K562 (cell line): ENCODE data around the gene LCN15. TPM values are rescaled to one million over a fixed set of nuclear protein-coding genes. Genes with fewer than 3 reads are reported as not detected.
A peak's percentile ranks its signal among the peaks of the same experiment; 100 is the strongest.

Experiments
- ATAC-seq: fragments of 200-7000 bp; cut with Tn5 transposase; 3 replicates; pipeline ENCODE4 v1.9.1; 2020; ENCODE audit warnings: moderate library complexity
- BruUV-seq: library from RNA; stranded (reverse); fragments of 400-500 nt; replicated peaks from 2 replicates; lab custom pipeline; 2021; lab: Mats Ljungman, UMichigan
- CTCF ChIA-PET: fragments of 300-600 bp; formaldehyde crosslinking; extraction: SDS; loops from one replicate; lab custom pipeline; 2021; ENCODE audit warnings: low intra/inter-chr PET ratio; lab: Yijun Ruan, JAX
- POLR2A ChIA-PET: fragments of 300-600, 350-650 bp; sonication (Branson Sonifier 250); formaldehyde crosslinking; extraction: SDS; loops from one replicate; lab custom pipeline; 2021; ENCODE audit warnings: antibody characterized with exemption, inconsistent platforms; lab: Yijun Ruan, JAX
- DNase-seq, 4 experiments: peaks; one replicate each; pipeline versions ENCODE4 v3.0.0 to v3.0.0-alpha.2; 2011 to 2018; ENCODE audit warnings: low spot score in 3 of 4, mixed read lengths in 3 of 4; ENCODE audit errors: extremely low read depth in 1 of 4
- FAIRE-seq: peaks from 2 replicates; lab custom pipeline; 2011; peaks lifted over from hg19 to GRCh38; lab: Jason Lieb, UNC
- H2AFZ ChIP-seq: 2 replicates; pipeline ENCODE4 v1.6.0; 2011; ENCODE audit warnings: low read depth, low read length, control low read depth, inconsistent platforms
- H3K27ac ChIP-seq: fragments of 200-600 bp; 3 replicates; pipeline ENCODE4 v1.8.0; 2011; ENCODE audit warnings: low read depth, mild to moderate bottlenecking, control low read depth, inconsistent platforms, low read length, moderate library complexity, mixed read lengths; ENCODE audit errors: extremely low read depth
- H3K27me3 ChIP-seq, 2 experiments: fragments of 300-600 bp in 1 of 2; 2 replicates in 1 of 2; 3 replicates in 1 of 2; pipeline versions ENCODE4 v1.6.0 to v1.8.0; 2011; ENCODE audit warnings: inconsistent platforms in 2 of 2, low read length in 2 of 2, mild to moderate bottlenecking in 1 of 2, mixed read lengths in 1 of 2, moderate library complexity in 1 of 2; ENCODE audit not compliant: control insufficient read depth in 2 of 2, insufficient read depth in 2 of 2
- H3K36me3 ChIP-seq: fragments of 300-600 bp; 3 replicates; pipeline ENCODE4 v1.8.0; 2011; ENCODE audit warnings: mild to moderate bottlenecking, low read length, inconsistent platforms; ENCODE audit not compliant: control insufficient read depth, insufficient read depth
- H3K4me1 ChIP-seq, 2 experiments: fragments of 200-600 bp in 1 of 2; replicated peaks in 1 of 2; 2 replicates in 1 of 2; 3 replicates in 1 of 2; pipeline versions ENCODE4 v1.5.1 to v1.8.0; 2011; ENCODE audit warnings: inconsistent platforms in 2 of 2, low read length in 2 of 2, mild to moderate bottlenecking in 1 of 2, mixed read lengths in 1 of 2, moderate library complexity in 1 of 2; ENCODE audit not compliant: control insufficient read depth in 2 of 2, insufficient read depth in 2 of 2
- H3K4me2 ChIP-seq: 2 replicates; pipeline ENCODE4 v1.6.1; 2011; ENCODE audit warnings: low read length, control low read depth, inconsistent platforms, mixed read lengths; ENCODE audit not compliant: insufficient read depth
- H3K4me3 ChIP-seq: fragments of 200-600 bp; sonication (generic), shearing (Covaris generic); 2 replicates; pipeline ENCODE4 v1.5.1; 2016; ENCODE audit warnings: control low read depth, inconsistent platforms
- H3K79me2 ChIP-seq: fragments of 200-600 bp; 3 replicates; pipeline ENCODE4 v1.8.0; 2011; ENCODE audit warnings: low read length, inconsistent platforms; ENCODE audit not compliant: control insufficient read depth, insufficient read depth
- H3K9ac ChIP-seq, 2 experiments: 2 replicates each; pipeline versions ENCODE4 v1.6.0 to v1.6.1; 2011; ENCODE audit warnings: low read depth in 2 of 2, low read length in 2 of 2, control low read depth in 1 of 2, inconsistent platforms in 1 of 2, mild to moderate bottlenecking in 1 of 2, mixed read lengths in 1 of 2; ENCODE audit not compliant: insufficient read depth in 1 of 2
- H3K9me1 ChIP-seq: one replicate; pipeline ENCODE4 v1.6.0; 2011; ENCODE audit warnings: inconsistent platforms, mild to moderate bottlenecking, low read length, moderate library complexity; ENCODE audit not compliant: control insufficient read depth, insufficient read depth
- H3K9me3 ChIP-seq: replicated peaks from 2 replicates; pipeline ENCODE4 v1.5.1; 2011; ENCODE audit warnings: low read depth, low read length, inconsistent platforms; ENCODE audit not compliant: control insufficient read depth, insufficient read depth
- H4K20me1 ChIP-seq: replicated peaks from 2 replicates; pipeline ENCODE4 v1.6.1; 2011; ENCODE audit warnings: low read length, inconsistent platforms, mixed read lengths; ENCODE audit not compliant: control insufficient read depth, insufficient read depth
- HMGN3 ChIP-seq: IDR thresholded peaks from 2 replicates; pipeline ENCODE4 v1.6.1; 2011; ENCODE audit warnings: borderline replicate concordance, low read depth, mild to moderate bottlenecking, mixed read lengths, low read length; ENCODE audit not compliant: insufficient read length; ENCODE audit errors: extremely low read depth
- HOMEZ ChIP-seq: fragments of 250-450 bp; sonication (Bioruptor Pico); IDR thresholded peaks from 2 replicates; pipeline ENCODE4 v1.4.0; 2020; ENCODE audit warnings: mild to moderate bottlenecking, moderate library complexity
- STAT6 ChIP-seq: sonication (generic); formaldehyde crosslinking; IDR thresholded peaks from 2 replicates; pipeline ENCODE4 v1.8.1; 2023; ENCODE audit warnings: mild to moderate bottlenecking, missing genetic modification reagents
- ZNF146 ChIP-seq: IDR thresholded peaks from one replicate; pipeline ENCODE4 v1.6.1; 2018; ENCODE audit warnings: missing compliant biosample characterization; ENCODE audit not compliant: unreplicated experiment
- ZNF239 ChIP-seq: fragments of 250-450 bp; sonication (Bioruptor Pico); IDR thresholded peaks from 2 replicates; pipeline ENCODE4 v1.4.0; 2020; ENCODE audit warnings: mild to moderate bottlenecking
- ZNF586 ChIP-seq: fragments of 450-650 bp; formaldehyde crosslinking; conservative IDR thresholded peaks from 2 replicates; pipeline ENCODE4 v1.4.0; 2020; ENCODE audit warnings: mild to moderate bottlenecking, moderate library complexity
- WGBS: fragments of 100-300 bp; shearing (Covaris generic); methylation state at CpG from one replicate; pipeline ENCODE4 v1.1.6; 2016; ENCODE audit warnings: low coverage, mixed read lengths; ENCODE audit not compliant: insufficient coverage; ENCODE audit errors: missing lambda C conversion rate; 5-methylcytosine and 5-hydroxymethylcytosine counted together
- in situ Hi-C: fragments of 300-500 bp; cut with MboI; formaldehyde crosslinking; loops from 4 replicates; pipeline ENCODE4 v1.15.0; 2018; ENCODE audit warnings: inconsistent platforms, mixed read lengths
- intact Hi-C: fragments of 100-400 bp; cut with micrococcal nuclease; formaldehyde crosslinking; loops from 2 replicates; pipeline ENCODE4 v1.14.2; 2022
- polyA plus RNA-seq, 8 experiments: library from polyadenylated mRNA; depleted of rRNA in 4 of 8; stranded (reverse) in 5 of 8; unstranded in 3 of 8; fragments of >200 nt; fragmentation: Nextera tagmentation in 2 of 8; fragmentation: Illumina TruSeq in 1 of 8; extraction: Ambion mirVana in 2 of 8; extraction: Trizol in 1 of 8; gene quantifications; 2 replicates each; pipeline versions ENCODE4 v1.2.1 to v1.2.3, GENCODE V29; 2011 to 2014; ENCODE audit warnings: inconsistent platforms in 1 of 8, missing spikeins in 1 of 8
- total RNA-seq, 7 experiments: library from RNA; depleted of rRNA in 6 of 7; stranded (reverse); fragments of >200 nt in 6 of 7; fragmentation: Illumina TruSeq in 2 of 7; extraction: Trizol in 2 of 7; gene quantifications; 2 replicates each; pipeline versions ENCODE4 v1.2.1 to v1.2.3, GENCODE V29; 2011 to 2021; ENCODE audit warnings: low replicate concordance in 1 of 7

Gene LCN15
- total and polyA plus RNA-seq, 9 of the 15 experiments (the other 6 are each of a cell fraction or from before 2014, with no cell fraction given) = 0.66 TPM; not detected in 8

- H3K79me2 ChIP-seq = peaks cover 40% of the 10 kb centered on the region
- TF ChIP-seq HMGN3 = no peak
- DNase-seq (no peak), FAIRE-seq (no peak), ATAC-seq (no peak)
- peak overlapping the region in 1 of 2 experiments; percentile 14; a peak in 1 of 4 replicates for H3K9ac ChIP-seq
- no peaks in the 10 kb centered on the region for H3K9me3 ChIP-seq
- in situ Hi-C loops = no loop called here
- intact Hi-C loops = no loop called here
- no TSS peak for BruUV-seq
- WGBS = 74% methylated on average over 12 of the region's 12 CpGs
- no peak overlapping the region for H3K4me2 ChIP-seq
- H3K27me3 ChIP-seq = no peaks in the 10 kb centered on the region
- ChIA-PET POLR2A (interaction anchor here (0.6 kb wide), 2 partner anchors 132 to 393 kb away, joined by 3 read pairs; no protein-coding TSS in a partner anchor), CTCF (no interaction called here)
- peaks cover 29 to 73% of the 10 kb centered on the region in 2 experiments for H3K4me1 ChIP-seq
- no peaks in the 10 kb centered on the region for H4K20me1 ChIP-seq
- H3K4me3 ChIP-seq = no peak overlapping the region
- no peaks in the 10 kb centered on the region for H3K9me1 ChIP-seq
- peaks cover 23% of the 10 kb centered on the region for H3K36me3 ChIP-seq
- H3K27ac ChIP-seq = no peak overlapping the region
- no peak overlapping the region for H2AFZ ChIP-seq
Measured at GRCh38 chr9:136805207-136805740, 41.0 kb upstream of the LCN15 start.

GRCh38 chr9:136804509-136805206 is 40.3 kb upstream of the LCN15 start:
- in situ Hi-C loops (no loop called here), intact Hi-C loops (no loop called here)
- CTCF ChIA-PET = no interaction called here
- Histone ChIP-seq H3K9me3 (no peaks in the 10 kb centered on the region), H3K27ac (no peak overlapping the region), H3K27me3 (no peaks in the 10 kb centered on the region), H3K4me1 (peaks cover 24 to 78% of the 10 kb centered on the region in 2 experiments), H3K79me2 (peaks cover 34% of the 10 kb centered on the region), H3K9ac (peak overlapping the region in 1 of 2 experiments; percentile 14; a peak in 2 of 4 replicates), H3K36me3 (peaks cover 17% of the 10 kb centered on the region), H2AFZ (no peak overlapping the region), H4K20me1 (no peaks in the 10 kb centered on the region), H3K9me1 (no peaks in the 10 kb centered on the region), H3K4me3 (no peak overlapping the region), H3K4me2 (no peak overlapping the region)
- ATAC-seq (no peak), DNase-seq (no peak), FAIRE-seq (no peak)
- no TSS peak for BruUV-seq
- POLR2A ChIA-PET = interaction anchor here (0.6 kb wide), 1 partner anchor 394 kb away, joined by 3 read pairs; no protein-coding TSS in a partner anchor
- WGBS = 93% methylated on average over 20 of the region's 20 CpGs
- no peak for TF ChIP-seq HOMEZ (CRISPR knock-in tag)
- TF ChIP-seq ZNF586 (CRISPR knock-in tag) = no peak
- no peak for TF ChIP-seq ZNF239 (CRISPR knock-in tag)
- TF ChIP-seq STAT6 (CRISPR knock-in tag) = no peak
- TF ChIP-seq ZNF146 = no peak
